ENCODE data around the gene SLC29A4. TPM values are rescaled to one million over a fixed set of nuclear protein-coding genes. Genes with fewer than 3 reads are reported as not detected.

SLC29A4 gene
- total and polyA plus RNA-seq, 5 donors from 2014 or later, result 0.22 to 0.47 (median 0.25) TPM

DNA sequence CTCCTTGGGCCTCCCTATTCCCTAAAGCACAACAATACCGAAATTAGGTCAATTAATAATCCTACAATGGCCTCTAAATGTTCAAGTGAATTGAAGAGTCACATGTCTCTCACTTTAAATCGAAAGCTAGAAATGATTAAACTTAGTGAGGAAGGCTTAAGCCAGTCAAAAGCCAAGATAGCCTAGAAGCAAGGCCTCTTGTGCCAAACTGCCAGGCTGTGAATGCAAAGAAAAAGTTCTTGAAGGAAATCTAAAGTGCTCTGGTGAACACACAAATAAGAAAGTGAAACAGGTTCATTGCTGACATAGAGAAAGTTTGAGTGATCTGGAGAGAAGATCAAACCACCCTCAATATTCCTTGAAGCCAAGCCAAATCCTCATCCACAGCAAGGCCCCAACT lies 57.2 kb downstream of the SLC29A4 start:
- Mint-ChIP-seq H3K27ac (no peak overlapping the region), H3K4me3 (peak overlapping the region in 1 of 4 donors; percentile 7), H3K27me3 (no peaks in the 10 kb centered on the region), H3K9me3 (peaks cover 2 to 46% (median 9%) of the 10 kb centered on the region in 7 donors), H3K4me1 (peaks cover 0 to 7% (median 4%) of the 10 kb centered on the region in 4 donors), H3K36me3 (peaks cover 62% of the 10 kb centered on the region)
- H3K27me3 ChIP-seq (ENCODE audit: control insufficient read depth, insufficient read depth, low read length), result no peaks in the 10 kb centered on the region
- ATAC-seq (ENCODE audit: low read depth in 2 of 2) (no peak), DNase-seq (no peak)
- no peak overlapping the region for H3K4me3 ChIP-seq (ENCODE audit: low read depth, low read length)
- H3K9me3 ChIP-seq (ENCODE audit: control insufficient read depth in 2 of 2, low read length in 2 of 2), result peaks cover 16 to 21% of the 10 kb centered on the region in 2 experiments
- H3K27ac ChIP-seq (ENCODE audit: insufficient read depth, low read length, poor library complexity, severe bottlenecking), result no peak overlapping the region
- H3K36me3 ChIP-seq (ENCODE audit: control insufficient read depth, insufficient read depth, low read length), result peaks cover 66% of the 10 kb centered on the region
- H3K4me1 ChIP-seq (ENCODE audit: control insufficient read depth, insufficient read depth, low read length, poor library complexity, severe bottlenecking), result no peaks in the 10 kb centered on the region

DNA sequence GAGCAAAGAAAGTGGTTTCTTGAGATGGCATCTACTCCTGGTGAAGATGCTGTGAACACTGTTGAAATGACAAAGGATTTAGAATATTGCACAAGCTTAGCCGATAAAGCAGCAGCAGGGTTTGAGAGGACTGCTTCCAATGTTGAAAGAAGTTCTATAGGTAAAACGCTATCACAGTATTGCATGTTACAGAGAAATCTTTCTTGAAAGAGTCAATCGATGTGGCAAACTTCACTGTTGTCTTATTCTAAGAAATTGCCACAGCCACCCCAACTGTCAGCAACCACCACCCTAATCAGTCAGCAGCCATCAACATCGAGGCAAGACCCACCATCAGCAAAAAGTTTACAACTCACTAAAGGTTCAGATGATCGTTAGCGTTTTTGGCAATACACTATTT lies 59.9 kb downstream of the SLC29A4 start:
- H3K9me3 ChIP-seq (ENCODE audit: control insufficient read depth in 2 of 2, low read length in 2 of 2), result peaks cover 9 to 15% of the 10 kb centered on the region in 2 experiments
- H3K4me1 ChIP-seq (ENCODE audit: control insufficient read depth, insufficient read depth, low read length, poor library complexity, severe bottlenecking), result no peaks in the 10 kb centered on the region
- H3K4me3 ChIP-seq (ENCODE audit: low read depth, low read length), result no peak overlapping the region
- Mint-ChIP-seq H3K4me3 (no peak overlapping the region), H3K27ac (no peak overlapping the region), H3K4me1 (peaks cover 0 to 7% (median 4%) of the 10 kb centered on the region in 4 donors), H3K27me3 (no peaks in the 10 kb centered on the region), H3K36me3 (peaks cover 50% of the 10 kb centered on the region), H3K9me3 (peaks cover 0 to 24% (median 6%) of the 10 kb centered on the region in 7 donors)
- no peaks in the 10 kb centered on the region for H3K27me3 ChIP-seq (ENCODE audit: control insufficient read depth, insufficient read depth, low read length)
- DNase-seq (no peak), ATAC-seq (ENCODE audit: low read depth in 2 of 2) (no peak)
- H3K27ac ChIP-seq (ENCODE audit: insufficient read depth, low read length, poor library complexity, severe bottlenecking), result no peak overlapping the region
- H3K36me3 ChIP-seq (ENCODE audit: control insufficient read depth, insufficient read depth, low read length), result peaks cover 48% of the 10 kb centered on the region

DNA sequence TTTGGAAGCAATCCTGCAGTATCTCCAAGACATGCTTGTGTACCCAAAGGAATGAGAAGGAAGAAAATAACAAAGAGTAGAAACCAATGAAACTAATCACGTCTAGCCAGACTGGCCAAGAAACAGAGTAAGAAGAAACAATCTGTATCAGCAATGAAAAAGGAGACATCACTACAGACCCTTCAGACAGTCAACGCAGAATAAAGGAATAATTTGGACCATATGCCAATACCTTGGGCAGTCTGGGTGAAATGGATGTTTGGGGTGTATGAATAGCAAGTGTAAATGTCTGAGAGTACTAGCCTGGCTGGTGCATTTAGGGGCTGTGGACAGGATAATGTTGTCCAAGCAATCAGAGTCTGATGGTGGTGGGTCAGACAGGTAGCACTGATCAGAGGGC lies 61.1 kb downstream of the SLC29A4 start:
- Mint-ChIP-seq H3K4me1 (peaks cover 0 to 7% (median 4%) of the 10 kb centered on the region in 4 donors), H3K27ac (no peak overlapping the region)
- no peak overlapping the region for H3K4me3 ChIP-seq (ENCODE audit: low read depth, low read length)

GRCh38 chr7:5344342-5344741 lies 61.6 kb downstream of the SLC29A4 start:
- H3K36me3 Mint-ChIP-seq, result peaks cover 42% of the 10 kb centered on the region
- ATAC-seq (ENCODE audit: low read depth in 2 of 2), result no peak
- Histone ChIP-seq H3K4me3 (ENCODE audit: low read depth, low read length) (no peak overlapping the region), H3K4me1 (ENCODE audit: control insufficient read depth, insufficient read depth, low read length, poor library complexity, severe bottlenecking) (no peaks in the 10 kb centered on the region), H3K27me3 (ENCODE audit: control insufficient read depth, insufficient read depth, low read length) (no peaks in the 10 kb centered on the region), H3K36me3 (ENCODE audit: control insufficient read depth, insufficient read depth, low read length) (peaks cover 43% of the 10 kb centered on the region), H3K9me3 (ENCODE audit: control insufficient read depth in 2 of 2, low read length in 2 of 2) (peaks cover 6 to 15% of the 10 kb centered on the region in 2 experiments), H3K27ac (ENCODE audit: insufficient read depth, low read length, poor library complexity, severe bottlenecking) (no peak overlapping the region)
- H3K27ac Mint-ChIP-seq, result no peak overlapping the region
- no peak overlapping the region for H3K4me3 Mint-ChIP-seq
- no peak for DNase-seq
- no peaks in the 10 kb centered on the region for H3K27me3 Mint-ChIP-seq
- peaks cover 0 to 23% (median 6%) of the 10 kb centered on the region in 7 donors for H3K9me3 Mint-ChIP-seq
- H3K4me1 Mint-ChIP-seq, result peaks cover 0 to 7% (median 4%) of the 10 kb centered on the region in 4 donors

More for the DNA sequence above, 61.1 kb downstream of the SLC29A4 start:
- H3K36me3 ChIP-seq (ENCODE audit: control insufficient read depth, insufficient read depth, low read length), result peaks cover 43% of the 10 kb centered on the region
- H3K9me3 ChIP-seq (ENCODE audit: control insufficient read depth in 2 of 2, low read length in 2 of 2), result peaks cover 6 to 15% of the 10 kb centered on the region in 2 experiments
- Mint-ChIP-seq H3K27me3 (no peaks in the 10 kb centered on the region), H3K9me3 (peaks cover 0 to 23% (median 6%) of the 10 kb centered on the region in 7 donors), H3K36me3 (peaks cover 43% of the 10 kb centered on the region), H3K4me3 (peak overlapping the region in 1 of 4 donors; percentile 28)
- H3K27me3 ChIP-seq (ENCODE audit: control insufficient read depth, insufficient read depth, low read length), result no peaks in the 10 kb centered on the region
- no peaks in the 10 kb centered on the region for H3K4me1 ChIP-seq (ENCODE audit: control insufficient read depth, insufficient read depth, low read length, poor library complexity, severe bottlenecking)
- H3K27ac ChIP-seq (ENCODE audit: insufficient read depth, low read length, poor library complexity, severe bottlenecking), result no peak overlapping the region
- ATAC-seq (ENCODE audit: low read depth in 2 of 2) (no peak), DNase-seq (no peak)

DNA sequence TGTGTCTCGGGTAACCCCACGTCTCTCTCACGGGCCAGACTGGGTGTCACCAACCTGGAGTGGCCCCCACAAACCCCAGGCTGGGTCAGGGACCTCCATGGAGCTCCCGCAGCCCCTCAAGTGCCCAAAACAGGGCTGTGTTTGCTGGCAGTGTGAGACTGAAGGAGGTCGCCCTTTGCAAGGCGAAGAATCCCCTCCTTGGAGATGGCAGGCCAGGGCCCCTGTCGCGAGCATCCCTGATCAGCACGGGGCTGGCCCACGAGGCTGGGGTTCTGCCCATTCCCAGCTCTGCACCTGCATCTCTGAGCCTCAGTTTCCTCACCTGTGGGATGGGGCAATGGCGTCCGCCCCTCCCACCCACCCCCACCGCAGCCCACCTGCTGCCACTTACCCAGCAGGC lies 62.4 kb downstream of the SLC29A4 start:
- Mint-ChIP-seq H3K4me1 (peaks cover 0 to 4% (median 2%) of the 10 kb centered on the region in 4 donors), H3K4me3 (no peak overlapping the region)
- H3K9me3 ChIP-seq (ENCODE audit: control insufficient read depth in 2 of 2, low read length in 2 of 2), result peaks cover 6 to 15% of the 10 kb centered on the region in 2 experiments

DNA sequence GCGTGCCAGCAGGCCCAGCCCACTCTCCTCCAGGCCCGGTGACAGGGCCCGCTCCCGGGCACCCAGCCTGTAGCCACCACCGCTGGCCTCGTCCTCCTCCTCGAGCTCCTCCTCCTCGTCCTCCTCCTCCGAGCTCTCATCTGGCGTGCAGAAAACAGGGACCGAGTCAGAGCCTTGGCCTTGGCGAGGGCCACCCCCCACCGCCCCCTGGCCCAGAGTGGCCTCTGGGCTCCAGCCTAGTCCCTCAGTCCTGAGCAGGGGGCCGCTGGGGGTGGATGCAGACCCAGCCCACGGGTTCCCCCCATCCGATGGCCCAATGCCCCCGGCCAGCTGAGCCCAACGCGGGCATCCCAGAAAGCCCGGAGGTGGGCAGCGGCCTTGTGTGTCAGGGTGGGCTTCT lies 62.9 kb downstream of the SLC29A4 start:
- H3K36me3 Mint-ChIP-seq, result peaks cover 39% of the 10 kb centered on the region
- H3K9me3 Mint-ChIP-seq, result peaks cover 0 to 20% (median 6%) of the 10 kb centered on the region in 7 donors
- no peaks in the 10 kb centered on the region for H3K27me3 ChIP-seq (ENCODE audit: control insufficient read depth, insufficient read depth, low read length)
- H3K27me3 Mint-ChIP-seq, result no peaks in the 10 kb centered on the region
- DNase-seq (no peak), ATAC-seq (ENCODE audit: low read depth in 2 of 2) (no peak)
- H3K4me1 ChIP-seq (ENCODE audit: control insufficient read depth, insufficient read depth, low read length, poor library complexity, severe bottlenecking), result no peaks in the 10 kb centered on the region
- no peak overlapping the region for H3K4me3 ChIP-seq (ENCODE audit: low read depth, low read length)
- peaks cover 39% of the 10 kb centered on the region for H3K36me3 ChIP-seq (ENCODE audit: control insufficient read depth, insufficient read depth, low read length)
- H3K27ac Mint-ChIP-seq, result no peak overlapping the region
- H3K4me3 Mint-ChIP-seq, result no peak overlapping the region
- H3K9me3 ChIP-seq (ENCODE audit: control insufficient read depth in 2 of 2, low read length in 2 of 2), result peaks cover 6 to 15% of the 10 kb centered on the region in 2 experiments
- peaks cover 0 to 4% (median 1%) of the 10 kb centered on the region in 4 donors for H3K4me1 Mint-ChIP-seq
- no peak overlapping the region for H3K27ac ChIP-seq (ENCODE audit: insufficient read depth, low read length, poor library complexity, severe bottlenecking)

More for the DNA sequence above, 62.4 kb downstream of the SLC29A4 start:
- no peak overlapping the region for H3K27ac Mint-ChIP-seq
- no peaks in the 10 kb centered on the region for H3K27me3 ChIP-seq (ENCODE audit: control insufficient read depth, insufficient read depth, low read length)
- no peaks in the 10 kb centered on the region for H3K4me1 ChIP-seq (ENCODE audit: control insufficient read depth, insufficient read depth, low read length, poor library complexity, severe bottlenecking)
- H3K27me3 Mint-ChIP-seq, result no peaks in the 10 kb centered on the region
- peaks cover 39% of the 10 kb centered on the region for H3K36me3 ChIP-seq (ENCODE audit: control insufficient read depth, insufficient read depth, low read length)
- no peak for ATAC-seq (ENCODE audit: low read depth in 2 of 2)
- DNase-seq, result no peak
- peaks cover 39% of the 10 kb centered on the region for H3K36me3 Mint-ChIP-seq
- peaks cover 0 to 20% (median 6%) of the 10 kb centered on the region in 7 donors for H3K9me3 Mint-ChIP-seq
- no peak overlapping the region for H3K27ac ChIP-seq (ENCODE audit: insufficient read depth, low read length, poor library complexity, severe bottlenecking)
- H3K4me3 ChIP-seq (ENCODE audit: low read depth, low read length), result no peak overlapping the region

GRCh38 chr7:5348134-5349004 lies 65.6 kb downstream of the SLC29A4 start:
- Mint-ChIP-seq H3K4me1 (peaks cover 0 to 4% (median 2%) of the 10 kb centered on the region in 4 donors), H3K27ac (peak overlapping the region in 1 of 3 donors; percentile 56), H3K36me3 (peaks cover 28% of the 10 kb centered on the region), H3K27me3 (no peaks in the 10 kb centered on the region), H3K4me3 (no peak overlapping the region), H3K9me3 (peaks cover 0 to 9% (median 6%) of the 10 kb centered on the region in 7 donors)
- H3K9me3 ChIP-seq (ENCODE audit: control insufficient read depth in 2 of 2, low read length in 2 of 2), result peaks cover 6 to 15% of the 10 kb centered on the region in 2 experiments
- DNase-seq (no peak), ATAC-seq (ENCODE audit: low read depth in 2 of 2) (no peak)
- H3K36me3 ChIP-seq (ENCODE audit: control insufficient read depth, insufficient read depth, low read length), result peaks cover 46% of the 10 kb centered on the region
- no peak overlapping the region for H3K4me3 ChIP-seq (ENCODE audit: low read depth, low read length)
- no peak overlapping the region for H3K27ac ChIP-seq (ENCODE audit: insufficient read depth, low read length, poor library complexity, severe bottlenecking)
- H3K4me1 ChIP-seq (ENCODE audit: control insufficient read depth, insufficient read depth, low read length, poor library complexity, severe bottlenecking), result no peaks in the 10 kb centered on the region
- H3K27me3 ChIP-seq (ENCODE audit: control insufficient read depth, insufficient read depth, low read length), result no peaks in the 10 kb centered on the region

Measured in CD4-positive, CD25-positive, alpha-beta regulatory T cell (primary cell).